AG08395 (cell line): ENCODE measurements around the gene ABCC11.

Experiments
- DNase-seq: peaks from one replicate; pipeline ENCODE4 v3.0.0; 2012; ENCODE audit warnings: mixed read lengths, low spot score

Gene ABCC11

GRCh38 chr16:48161906-48162305 lies 85.4 kb downstream of the ABCC11 start:
- no peak for DNase-seq

GRCh38 chr16:48160575-48160974 lies 86.8 kb downstream of the ABCC11 start:
- DNase-seq = no peak

- DNase-seq = peak; percentile 24
These were observed 89.0 kb downstream of the ABCC11 start for GRCh38 chr16:48158296-48158695.

- no peak for DNase-seq
These were observed 89.5 kb downstream of the ABCC11 start for GRCh38 chr16:48157794-48158193.

GRCh38 chr16:48157302-48157701 lies 90.0 kb downstream of the ABCC11 start:
- no peak for DNase-seq

- peak; percentile 82 for DNase-seq
These were observed 90.5 kb downstream of the ABCC11 start for GRCh38 chr16:48156790-48157209.

- no peak for DNase-seq
These were observed 91.2 kb downstream of the ABCC11 start, which contains the start of gene ABCC12 for GRCh38 chr16:48155926-48156789. ABCC12 (minus strand) TSS chr16:48155993; CDS start chr16:48146424, 9,569 bp downstream.

GRCh38 chr16:48153774-48154173 lies 93.6 kb downstream of the ABCC11 start:
- DNase-seq = no peak

GRCh38 chr16:48152226-48152625 lies 95.1 kb downstream of the ABCC11 start:
- no peak for DNase-seq

- DNase-seq = no peak
These were observed 96.6 kb downstream of the ABCC11 start for GRCh38 chr16:48150707-48151106.

GRCh38 chr16:48146710-48147109 lies 100.6 kb downstream of the ABCC11 start:
- DNase-seq = no peak

- DNase-seq = no peak
These were observed 101.2 kb downstream of the ABCC11 start for GRCh38 chr16:48146131-48146530.

GRCh38 chr16:48143812-48144368 lies 103.4 kb downstream of the ABCC11 start:
- DNase-seq = no peak

- DNase-seq = no peak
These were observed 106.5 kb downstream of the ABCC11 start for GRCh38 chr16:48140821-48141220.

GRCh38 chr16:48139517-48139916 lies 107.8 kb downstream of the ABCC11 start:
- DNase-seq = no peak

- no peak for DNase-seq
These were observed 108.8 kb downstream of the ABCC11 start for GRCh38 chr16:48138543-48138942.

GRCh38 chr16:48137822-48138221 lies 109.5 kb downstream of the ABCC11 start:
- DNase-seq = no peak

GRCh38 chr16:48136547-48137360 lies 110.6 kb downstream of the ABCC11 start:
- no peak for DNase-seq

GRCh38 chr16:48133455-48134211 lies 113.7 kb downstream of the ABCC11 start:
- no peak for DNase-seq

- no peak for DNase-seq
These were observed 114.6 kb downstream of the ABCC11 start for GRCh38 chr16:48132696-48133095.

GRCh38 chr16:48131201-48131935 lies 116.0 kb downstream of the ABCC11 start:
- no peak for DNase-seq
